GM19452 (cell line): ENCODE data around the gene SNX14.
"Not testable (repeated sequence)": the region's sequence is repeated elsewhere in the genome, so short reads cannot be mapped to it uniquely, and the experiment has no call there.

Source experiments
- ATAC-seq: cut with Tn5 transposase; IDR thresholded peaks from one replicate; pipeline ENCODE4 v1.9.1; 2021; ENCODE audit not compliant: unreplicated experiment

Gene SNX14

GRCh38 chr6:85592033-85592432 lies 1.6 kb downstream of the SNX14 start:
- no peak for ATAC-seq

- ATAC-seq: no peak
These were observed 2.5 kb downstream of the SNX14 start for GRCh38 chr6:85591207-85591606.

GRCh38 chr6:85585741-85586140 lies 7.9 kb downstream of the SNX14 start:
- no peak for ATAC-seq

- not testable (repeated sequence) for ATAC-seq
These were observed 10.8 kb downstream of the SNX14 start for GRCh38 chr6:85582832-85583231.

GRCh38 chr6:85581572-85581971 lies 12.1 kb downstream of the SNX14 start:
- no peak for ATAC-seq

- peak; percentile 63 for ATAC-seq
These were observed 12.8 kb downstream of the SNX14 start for GRCh38 chr6:85580878-85581267.

- ATAC-seq: peak; percentile 24
These were observed 13.4 kb downstream of the SNX14 start for GRCh38 chr6:85580118-85580877.

GRCh38 chr6:85579581-85579980 lies 14.1 kb downstream of the SNX14 start:
- no peak for ATAC-seq

GRCh38 chr6:85576476-85576875 lies 17.2 kb downstream of the SNX14 start:
- ATAC-seq: no peak

GRCh38 chr6:85574932-85575598 lies 18.6 kb downstream of the SNX14 start:
- ATAC-seq: no peak

GRCh38 chr6:85569323-85569722 lies 24.3 kb downstream of the SNX14 start:
- no peak for ATAC-seq

GRCh38 chr6:85568411-85568810 lies 25.2 kb downstream of the SNX14 start:
- no peak for ATAC-seq

- no peak for ATAC-seq
These were observed 27.9 kb downstream of the SNX14 start for GRCh38 chr6:85565736-85566135.

- ATAC-seq: not testable (repeated sequence)
These were observed 29.4 kb downstream of the SNX14 start for GRCh38 chr6:85564223-85564622.

GRCh38 chr6:85561750-85562357 lies 31.8 kb downstream of the SNX14 start:
- no peak for ATAC-seq

GRCh38 chr6:85556992-85557668 lies 36.5 kb downstream of the SNX14 start:
- ATAC-seq: no peak

- no peak for ATAC-seq
These were observed 41.0 kb downstream of the SNX14 start for GRCh38 chr6:85552652-85553051.

GRCh38 chr6:85551264-85551663 lies 42.4 kb downstream of the SNX14 start:
- no peak for ATAC-seq

GRCh38 chr6:85547719-85548118 lies 45.9 kb downstream of the SNX14 start:
- no peak for ATAC-seq

GRCh38 chr6:85544776-85545175 lies 48.9 kb downstream of the SNX14 start:
- ATAC-seq: no peak

- ATAC-seq: no peak
These were observed 56.6 kb downstream of the SNX14 start for GRCh38 chr6:85537055-85537494.
